Thyroid gland (tissue), 4 donors: Measurements from ENCODE around the gene CPS1.

Experiments used
- POLR2A ChIP-seq, 2 donors: fragments of 450-650 bp; IDR thresholded peaks; one replicate each; pipeline ENCODE4 v1.6.1; 2017; ENCODE audit warnings: antibody characterized with exemption in 2 of 2, mild to moderate bottlenecking in 2 of 2, moderate library complexity in 1 of 2
- TF ChIP-seq, protein P1 (sequence below), 6 experiments: fragments of 200-600 bp in 3 of 6; fragments of 450-650 bp in 3 of 6; sonication (generic) in 3 of 6; IDR thresholded peaks; one replicate each; pipeline ENCODE4 v1.5.1; 2016 to 2019; ENCODE audit warnings: antibody characterized with exemption in 6 of 6, mild to moderate bottlenecking in 2 of 6, inconsistent platforms in 1 of 6, moderate library complexity in 1 of 6

DNA sequence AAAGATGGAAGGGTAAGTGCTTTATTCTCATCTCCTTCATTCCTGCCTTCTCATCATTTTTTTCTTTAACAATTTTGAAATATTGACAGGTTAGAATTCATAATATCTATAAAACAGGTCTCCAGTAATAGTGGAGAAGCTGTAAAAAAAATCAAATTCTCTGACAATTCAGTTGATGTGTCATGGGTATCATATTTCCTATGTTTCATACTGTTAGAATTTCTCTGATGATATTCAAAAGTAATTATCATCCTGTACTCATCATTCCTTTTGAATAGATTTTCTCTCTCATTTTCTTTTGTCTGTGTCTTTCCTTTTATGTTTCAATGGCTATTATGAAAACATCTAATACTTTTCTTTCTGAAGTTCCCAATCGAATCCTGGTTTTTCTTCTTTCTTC is 97.7 kb downstream of the CPS1 start:
- TF ChIP-seq, protein P1, sequence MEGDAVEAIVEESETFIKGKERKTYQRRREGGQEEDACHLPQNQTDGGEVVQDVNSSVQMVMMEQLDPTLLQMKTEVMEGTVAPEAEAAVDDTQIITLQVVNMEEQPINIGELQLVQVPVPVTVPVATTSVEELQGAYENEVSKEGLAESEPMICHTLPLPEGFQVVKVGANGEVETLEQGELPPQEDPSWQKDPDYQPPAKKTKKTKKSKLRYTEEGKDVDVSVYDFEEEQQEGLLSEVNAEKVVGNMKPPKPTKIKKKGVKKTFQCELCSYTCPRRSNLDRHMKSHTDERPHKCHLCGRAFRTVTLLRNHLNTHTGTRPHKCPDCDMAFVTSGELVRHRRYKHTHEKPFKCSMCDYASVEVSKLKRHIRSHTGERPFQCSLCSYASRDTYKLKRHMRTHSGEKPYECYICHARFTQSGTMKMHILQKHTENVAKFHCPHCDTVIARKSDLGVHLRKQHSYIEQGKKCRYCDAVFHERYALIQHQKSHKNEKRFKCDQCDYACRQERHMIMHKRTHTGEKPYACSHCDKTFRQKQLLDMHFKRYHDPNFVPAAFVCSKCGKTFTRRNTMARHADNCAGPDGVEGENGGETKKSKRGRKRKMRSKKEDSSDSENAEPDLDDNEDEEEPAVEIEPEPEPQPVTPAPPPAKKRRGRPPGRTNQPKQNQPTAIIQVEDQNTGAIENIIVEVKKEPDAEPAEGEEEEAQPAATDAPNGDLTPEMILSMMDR (IDR thresholded peaks at IDR 0.05), result no peak
- TF ChIP-seq POLR2A (IDR thresholded peaks at IDR 0.05), result no peak
